Uterus (tissue), 4 donors: ENCODE data around the gene SLC33A1. TPM values are rescaled to one million over a fixed set of nuclear protein-coding genes. Genes with fewer than 3 reads are reported as not detected.
A peak's percentile ranks its signal among the peaks of the same experiment; 100 is the strongest.
"Not testable (repeated sequence)": the region's sequence is repeated elsewhere in the genome, so short reads cannot be mapped to it uniquely, and the experiment has no call there.

Experiments
- DNase-seq, 2 donors: peaks; one replicate each; pipeline ENCODE4 v3.0.0-alpha.2; 2019 to 2020
- H3K27ac ChIP-seq, 2 donors: fragments of 200-600 bp; sonication (generic); 1 replicate in 1 of 2; 2 replicates in 1 of 2; pipeline ENCODE4 v1.5.1; 2016 to 2018
- H3K27me3 ChIP-seq, 2 donors: fragments of 200-600 bp; sonication (generic); one replicate each; pipeline ENCODE4 v1.5.1; 2018 to 2019; ENCODE audit warnings: control low read depth in 1 of 2
- H3K36me3 ChIP-seq, 2 donors: fragments of 200-600 bp; sonication (generic); one replicate each; pipeline ENCODE4 v1.5.1; 2019; ENCODE audit warnings: control low read depth in 1 of 2
- H3K4me1 ChIP-seq, 2 donors: fragments of 200-600 bp; sonication (generic); one replicate each; pipeline ENCODE4 v1.5.1; 2018 to 2019; ENCODE audit warnings: control low read depth in 1 of 2
- H3K4me3 ChIP-seq, 2 donors: fragments of 200-600 bp; sonication (generic); 1 replicate in 1 of 2; 2 replicates in 1 of 2; pipeline ENCODE4 v1.5.1; 2018 to 2019; ENCODE audit warnings: mild to moderate bottlenecking in 1 of 2
- H3K9me3 ChIP-seq, 2 donors: fragments of 200-600 bp; sonication (generic); one replicate each; pipeline ENCODE4 v1.5.1; 2019; ENCODE audit warnings: control low read depth in 1 of 2
- POLR2A ChIP-seq, 2 donors: fragments of 450-650 bp; IDR thresholded peaks; one replicate each; pipeline ENCODE4 v1.6.1; 2016; ENCODE audit warnings: antibody characterized with exemption in 2 of 2, mild to moderate bottlenecking in 1 of 2, moderate library complexity in 1 of 2
- intact Hi-C: fragments of 100-400 bp; cut with DNase I; formaldehyde crosslinking; loops from one replicate; pipeline ENCODE4 v1.15.1; 2023; ENCODE audit warnings: low total_unique reads
- total RNA-seq, 4 donors: library from RNA; depleted of rRNA in 3 of 4; stranded (reverse); fragments of >200 nt in 3 of 4; gene quantifications; one replicate each; pipeline versions ENCODE4 v1.1.0 to v1.2.4, GENCODE V29; 2014 to 2023
- TF ChIP-seq, protein P1 (sequence below), 4 experiments: fragments of 200-600 bp in 2 of 4; fragments of 450-650 bp in 2 of 4; sonication (generic) in 2 of 4; IDR thresholded peaks; one replicate each; pipeline ENCODE4 v1.5.1; 2016 to 2019; ENCODE audit warnings: antibody characterized with exemption in 4 of 4, mild to moderate bottlenecking in 2 of 4, moderate library complexity in 1 of 4
- donor health status: DM: yes; HTN: yes; CAD: no.

SLC33A1 gene
- total RNA-seq, 4 donors from 2014 or later = 33.3 to 44.6 (median 37.0) TPM

DNA sequence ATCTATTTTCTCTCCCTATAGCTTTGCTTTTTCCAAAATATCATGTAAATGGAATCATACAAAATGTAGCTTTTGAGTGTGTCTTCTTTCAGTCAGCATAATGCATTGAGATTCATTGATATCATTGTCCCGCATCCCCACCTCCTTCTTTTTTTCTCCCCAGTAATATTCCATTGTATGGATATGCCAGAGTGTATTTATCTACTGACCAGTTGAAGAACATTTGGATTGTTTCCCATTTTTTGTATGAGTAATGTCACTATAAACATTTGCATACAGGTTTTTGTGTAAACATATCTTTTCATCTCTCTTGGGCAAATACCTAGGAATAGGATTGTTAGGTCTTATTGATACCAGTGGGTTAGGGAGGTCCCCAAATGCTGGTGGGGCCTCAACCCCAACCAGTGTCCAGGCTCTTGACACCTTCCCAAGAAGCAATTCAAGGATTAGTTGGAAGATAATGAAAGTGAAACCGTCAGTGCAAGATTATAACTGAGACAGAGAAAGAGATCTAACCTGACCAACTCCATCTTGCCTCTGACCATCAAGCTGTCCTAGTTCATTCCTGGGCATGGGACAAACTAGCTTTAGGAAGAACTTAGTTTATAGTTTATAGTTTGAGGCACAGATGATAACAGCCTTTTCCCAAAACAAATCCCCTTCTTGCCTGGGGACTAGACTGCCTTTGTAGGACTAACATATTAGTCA is 7.4 kb upstream of the SLC33A1 start:
- no peak for DNase-seq
- Histone ChIP-seq H3K27me3 (no peaks in the 10 kb centered on the region), H3K27ac (no peak overlapping the region), H3K36me3 (no peaks in the 10 kb centered on the region), H3K4me1 (no peaks in the 10 kb centered on the region), H3K4me3 (no peak overlapping the region), H3K9me3 (no peaks in the 10 kb centered on the region)
- TF ChIP-seq, protein P1, sequence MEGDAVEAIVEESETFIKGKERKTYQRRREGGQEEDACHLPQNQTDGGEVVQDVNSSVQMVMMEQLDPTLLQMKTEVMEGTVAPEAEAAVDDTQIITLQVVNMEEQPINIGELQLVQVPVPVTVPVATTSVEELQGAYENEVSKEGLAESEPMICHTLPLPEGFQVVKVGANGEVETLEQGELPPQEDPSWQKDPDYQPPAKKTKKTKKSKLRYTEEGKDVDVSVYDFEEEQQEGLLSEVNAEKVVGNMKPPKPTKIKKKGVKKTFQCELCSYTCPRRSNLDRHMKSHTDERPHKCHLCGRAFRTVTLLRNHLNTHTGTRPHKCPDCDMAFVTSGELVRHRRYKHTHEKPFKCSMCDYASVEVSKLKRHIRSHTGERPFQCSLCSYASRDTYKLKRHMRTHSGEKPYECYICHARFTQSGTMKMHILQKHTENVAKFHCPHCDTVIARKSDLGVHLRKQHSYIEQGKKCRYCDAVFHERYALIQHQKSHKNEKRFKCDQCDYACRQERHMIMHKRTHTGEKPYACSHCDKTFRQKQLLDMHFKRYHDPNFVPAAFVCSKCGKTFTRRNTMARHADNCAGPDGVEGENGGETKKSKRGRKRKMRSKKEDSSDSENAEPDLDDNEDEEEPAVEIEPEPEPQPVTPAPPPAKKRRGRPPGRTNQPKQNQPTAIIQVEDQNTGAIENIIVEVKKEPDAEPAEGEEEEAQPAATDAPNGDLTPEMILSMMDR (IDR thresholded peaks at IDR 0.05) = no peak
- intact Hi-C loops = no loop called here

DNA sequence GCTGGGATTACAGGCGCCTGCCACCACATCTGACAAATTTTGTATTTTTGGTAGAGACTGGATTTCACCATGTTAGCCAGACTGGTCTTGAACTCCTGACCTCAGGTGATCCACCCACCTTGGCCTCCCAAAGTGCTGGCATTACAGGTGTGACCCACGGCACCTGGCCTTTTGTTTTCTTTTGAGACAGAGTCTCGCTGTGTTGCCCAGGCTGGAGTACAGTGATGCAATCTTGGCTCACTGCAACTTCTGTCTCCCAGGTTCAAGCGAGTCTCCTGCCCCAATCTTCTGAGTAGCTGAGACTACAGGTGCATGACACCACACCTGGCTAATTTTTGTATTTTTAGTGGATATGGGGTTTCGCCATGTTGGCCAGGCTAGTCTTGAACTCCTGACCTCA is 6.2 kb upstream of the SLC33A1 start:
- H3K27ac ChIP-seq, H3K27me3 ChIP-seq, intact Hi-C loops, H3K4me3 ChIP-seq, DNase-seq, H3K9me3 ChIP-seq, H3K4me1 ChIP-seq, H3K36me3 ChIP-seq: not testable (repeated sequence)

DNA sequence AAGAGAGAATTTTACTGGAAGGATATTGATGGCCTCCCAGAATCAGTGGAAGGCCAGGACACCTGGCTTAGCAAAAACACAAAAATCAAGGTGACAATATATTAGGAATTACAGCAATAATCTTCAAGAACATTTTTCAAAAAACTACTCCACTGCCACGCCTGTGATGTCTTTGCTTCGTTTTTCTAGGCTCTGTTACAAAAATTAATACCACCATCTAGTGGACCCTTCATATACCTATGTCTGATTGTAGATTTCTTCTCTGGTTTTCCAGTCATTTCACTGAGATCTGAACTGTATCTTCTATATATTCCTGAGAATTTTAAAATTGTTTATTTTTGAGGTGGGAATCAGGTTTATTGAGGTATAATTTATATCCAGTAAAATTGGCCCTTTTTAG is 5.6 kb upstream of the SLC33A1 start:
- Histone ChIP-seq H3K27me3 (no peaks in the 10 kb centered on the region), H3K4me1 (no peaks in the 10 kb centered on the region), H3K27ac (no peak overlapping the region), H3K4me3 (no peak overlapping the region), H3K9me3 (no peaks in the 10 kb centered on the region), H3K36me3 (no peaks in the 10 kb centered on the region)
- no peak for TF ChIP-seq POLR2A (IDR thresholded peaks at IDR 0.05)
- TF ChIP-seq, protein P1 (IDR thresholded peaks at IDR 0.05) = no peak
- intact Hi-C loops = no loop called here
- no peak for DNase-seq

DNA sequence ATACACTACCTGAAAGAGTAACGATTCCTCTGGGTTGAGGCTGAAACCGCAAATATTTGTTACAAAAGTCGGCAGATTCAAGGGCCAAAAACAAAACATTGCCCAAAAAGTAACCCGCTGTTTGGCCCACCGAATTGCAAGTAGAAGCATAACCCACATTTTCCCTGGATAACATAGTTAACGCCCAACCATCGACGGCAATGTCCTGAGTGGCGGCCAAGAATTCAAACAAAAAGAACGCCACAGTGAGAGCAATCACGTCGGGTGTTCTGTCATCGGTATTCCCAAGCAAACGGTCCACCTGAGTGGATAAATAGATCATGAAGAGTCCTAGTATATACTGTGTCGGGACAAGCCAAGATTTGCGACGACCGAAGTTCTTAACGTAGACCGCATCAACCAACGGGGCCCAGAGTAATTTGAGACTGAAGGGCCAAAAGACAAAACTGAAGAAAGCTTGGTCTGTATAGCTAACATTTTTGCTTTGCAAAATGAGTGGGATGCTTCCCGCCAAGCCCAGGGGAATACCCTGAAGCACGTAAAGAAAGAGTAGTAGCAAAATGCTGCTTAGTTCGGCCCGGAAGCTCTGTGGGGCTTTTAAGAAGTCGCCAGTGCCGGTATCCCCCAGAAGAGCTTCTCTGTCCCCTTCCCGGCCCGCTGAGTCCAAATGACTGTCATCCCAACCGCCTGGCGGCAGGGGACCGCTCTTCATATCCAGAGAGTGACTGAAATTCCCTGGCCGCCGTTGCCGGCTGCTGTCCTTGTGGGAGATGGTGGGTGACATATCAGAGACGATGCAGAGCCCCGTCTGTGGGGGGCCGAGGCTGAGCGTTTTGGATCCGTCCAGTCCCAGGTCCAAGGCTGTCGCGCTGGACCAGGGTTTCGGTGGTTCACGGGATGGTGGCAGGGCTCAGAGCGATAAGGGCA is 750 bp downstream of the SLC33A1 start:
- no peak for DNase-seq
- H3K36me3 ChIP-seq = no peaks in the 10 kb centered on the region
- H3K27me3 ChIP-seq = no peaks in the 10 kb centered on the region
- H3K4me3 ChIP-seq = peak overlapping the region; percentile 67 to 93
- TF ChIP-seq, protein P1 (IDR thresholded peaks at IDR 0.05) = no peak
- TF ChIP-seq POLR2A (IDR thresholded peaks at IDR 0.05) = no peak
- H3K9me3 ChIP-seq = no peaks in the 10 kb centered on the region
- peak overlapping the region; percentile 91 to 94 for H3K27ac ChIP-seq
- intact Hi-C loops = no loop called here
- H3K4me1 ChIP-seq = peaks cover 4 to 13% of the 10 kb centered on the region in 2 donors

DNA sequence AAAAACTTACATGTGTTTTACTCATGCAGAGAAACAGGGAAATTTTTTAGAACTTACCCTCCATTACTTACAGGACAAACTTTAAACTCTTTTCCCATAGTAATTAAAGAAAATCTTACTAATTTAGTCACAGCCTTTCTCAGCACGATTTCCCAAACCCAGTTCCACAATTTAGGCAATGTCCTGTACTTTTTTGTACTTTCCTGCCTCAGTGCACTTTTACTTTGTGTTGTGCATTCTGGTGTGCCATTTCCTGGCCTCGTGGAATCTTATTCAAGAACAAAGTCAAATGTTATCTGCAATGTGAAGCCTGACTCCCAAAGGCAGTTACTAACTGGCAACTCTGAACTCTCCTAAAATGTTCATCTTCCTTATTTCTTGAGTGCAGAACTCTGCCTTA is 1.9 kb downstream of the SLC33A1 start:
- no peaks in the 10 kb centered on the region for H3K36me3 ChIP-seq
- TF ChIP-seq POLR2A (IDR thresholded peaks at IDR 0.05) = no peak
- TF ChIP-seq, protein P1 (IDR thresholded peaks at IDR 0.05) = no peak
- DNase-seq = no peak
- peak overlapping the region; percentile 67 to 93 for H3K4me3 ChIP-seq
- no peak overlapping the region for H3K27ac ChIP-seq
- H3K27me3 ChIP-seq = no peaks in the 10 kb centered on the region
- H3K4me1 ChIP-seq = peaks cover 4 to 13% of the 10 kb centered on the region in 2 donors
- intact Hi-C loops = no loop called here
- no peaks in the 10 kb centered on the region for H3K9me3 ChIP-seq

DNA sequence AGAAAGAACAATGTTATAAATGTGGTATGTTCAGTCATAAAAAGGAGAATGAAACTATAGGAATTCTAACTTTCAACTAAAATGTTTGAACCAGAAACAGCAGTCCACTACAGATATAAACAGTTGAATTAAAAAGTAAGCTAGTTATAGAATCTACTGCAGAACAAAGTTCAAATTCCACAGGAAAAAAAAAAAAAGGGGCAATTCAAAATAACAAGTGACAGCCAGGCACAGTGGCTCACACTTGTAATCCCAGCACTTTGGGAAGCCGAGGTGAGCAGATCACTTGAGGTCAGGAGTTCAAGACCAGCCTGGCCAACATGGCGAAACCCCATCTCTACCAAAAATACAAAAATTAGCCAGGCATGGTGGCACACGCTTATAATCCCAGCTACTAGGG is 4.8 kb downstream of the SLC33A1 start:
- H3K27ac ChIP-seq, H3K36me3 ChIP-seq, H3K9me3 ChIP-seq, intact Hi-C loops, H3K4me3 ChIP-seq, DNase-seq, H3K27me3 ChIP-seq: not testable (repeated sequence)
- H3K4me1 ChIP-seq = peaks cover 4 to 13% of the 10 kb centered on the region in 2 donors
